ENCODE data around the gene PELI1. TPM values are rescaled to one million over a fixed set of nuclear protein-coding genes. Genes with fewer than 3 reads are reported as not detected.

PELI1 gene
- total and polyA plus RNA-seq, 2 of the 8 experiments (the other 6 are each of a cell fraction or from before 2014, with no cell fraction given), result 21.8 to 57.1 TPM

- no peak overlapping the region for H3K23ac ChIP-seq (ENCODE audit: insufficient read length)
- H4K20me1 ChIP-seq (replicated peaks in 1 of 2; ENCODE audit: control insufficient read depth in 1 of 2, insufficient read depth in 2 of 2, low read length in 2 of 2), result no peaks in the 10 kb centered on the region
- H3K14ac ChIP-seq (ENCODE audit: insufficient read length), result no peak overlapping the region
- H3K4me2 ChIP-seq (ENCODE audit: insufficient read depth in 1 of 2, low read depth in 2 of 2, low read length in 2 of 2), result no peak overlapping the region
- no peak overlapping the region for H2BK12ac ChIP-seq (ENCODE audit: low read depth, low read length)
- H3K36me3 ChIP-seq (ENCODE audit: control insufficient read depth in 2 of 4, insufficient read depth in 4 of 4, low read length in 3 of 4), result no peaks in the 10 kb centered on the region
- H3K79me1 ChIP-seq (ENCODE audit: low read depth, low read length), result no peaks in the 10 kb centered on the region
- H2BK120ac ChIP-seq (replicated peaks; ENCODE audit: low read depth, low read length), result no peak overlapping the region
- H3K27me3 ChIP-seq (replicated peaks in 1 of 4; ENCODE audit: control insufficient read depth in 3 of 4, extremely low read depth in 1 of 4, insufficient read depth in 3 of 4, low read length in 3 of 4), result no peaks in the 10 kb centered on the region
- 99% methylated on average over 10 of the region's 10 CpGs; no CpG with 5 or more reads in 1 of the 2 experiments for WGBS, 2 experiments (ENCODE audit: extremely low coverage in 1 of 2, insufficient coverage in 1 of 2, insufficient read length in 1 of 2, insufficient replicate concordance in 2 of 2, low coverage in 1 of 2, low lambda C conversion rate in 2 of 2, missing lambda C conversion rate in 1 of 2)
- H3K56ac ChIP-seq (replicated peaks; ENCODE audit: insufficient read length, low read depth, low read length), result no peak overlapping the region
- H3K9me3 ChIP-seq (ENCODE audit: insufficient read depth in 2 of 2, low read depth in 1 of 2, low read length in 1 of 2), result no peaks in the 10 kb centered on the region
- no peaks in the 10 kb centered on the region for H3K79me2 ChIP-seq (ENCODE audit: control insufficient read depth in 1 of 2, insufficient read depth in 2 of 2, low read length in 2 of 2)
- TF ChIP-seq BRCA1 (IDR thresholded peaks at IDR 0.05; ENCODE audit: low read depth, low read length) (no peak), CEBPB (IDR thresholded peaks at IDR 0.05; ENCODE audit: low read depth, low read length) (no peak)
- no peak overlapping the region for H3K18ac ChIP-seq (ENCODE audit: extremely low read depth, low read length)
- no peaks in the 10 kb centered on the region for H3K23me2 ChIP-seq (ENCODE audit: low read depth, low read length)
- no peak overlapping the region for H4K8ac ChIP-seq (ENCODE audit: extremely low read depth, insufficient read depth, low read length)
- H2BK20ac ChIP-seq (ENCODE audit: low read length), result no peak overlapping the region
- no peak overlapping the region for H2BK15ac ChIP-seq (ENCODE audit: low read length)
- POLR2A ChIA-PET (ENCODE audit: partially characterized antibody), result no interaction called here
- H3K27ac ChIP-seq (ENCODE audit: low read depth, low read length), result no peak overlapping the region
- no peak overlapping the region for H3K4ac ChIP-seq (replicated peaks; ENCODE audit: insufficient read length, low read depth, low read length)
- CTCF ChIA-PET (ENCODE audit: partially characterized antibody), result interaction anchor here (0.7 to 1.1 kb wide), 4 partner anchors 11 to 1407 kb away, joined by 3 to 4 read pairs (median 3); no protein-coding TSS in a partner anchor
- H3K4me3 ChIP-seq (ENCODE audit: extremely low read depth in 1 of 4, insufficient read depth in 2 of 4, low read depth in 3 of 4, low read length in 4 of 4), result no peak overlapping the region
- H2AFZ ChIP-seq (ENCODE audit: low read length), result no peak overlapping the region
- no peak for DNase-seq (ENCODE audit: low read depth in 1 of 2, low spot score in 2 of 2)
- no peak overlapping the region for H3K9ac ChIP-seq (replicated peaks in 1 of 4; ENCODE audit: extremely low read depth in 1 of 4, low read depth in 3 of 4, low read length in 3 of 4)
- H2BK5ac ChIP-seq (ENCODE audit: low read depth, low read length), result no peak overlapping the region
- H4K5ac ChIP-seq (ENCODE audit: insufficient read length, low read depth, low read length), result no peak overlapping the region
- H3K4me1 ChIP-seq (replicated peaks in 1 of 4; ENCODE audit: control insufficient read depth in 3 of 4, insufficient read depth in 4 of 4, low read length in 3 of 4), result no peaks in the 10 kb centered on the region
- FAIRE-seq, result no peak
- no peak overlapping the region for H2AK5ac ChIP-seq (ENCODE audit: low read depth, low read length)
- no peak overlapping the region for H4K91ac ChIP-seq (replicated peaks; ENCODE audit: insufficient read length, low read length)
These were observed 35.5 kb upstream of the PELI1 start for GRCh38 chr2:64179582-64180321.
